GM06990 (cell line): ENCODE measurements around the gene KIF17.

ENCODE experiments used
- DNase-seq: peaks from one replicate; pipeline ENCODE4 v3.0.0-alpha.2; 2011; ENCODE audit not compliant: insufficient read length; ENCODE audit errors: extremely low read depth
- H3K27me3 ChIP-seq: replicated peaks from 2 replicates; pipeline ENCODE4 v1.6.0; 2011; ENCODE audit warnings: low read length; ENCODE audit not compliant: control insufficient read depth, insufficient read depth
- H3K36me3 ChIP-seq: 2 replicates; pipeline ENCODE4 v1.5.1; 2011; ENCODE audit warnings: low read length; ENCODE audit not compliant: control insufficient read depth, insufficient read depth
- H3K4me3 ChIP-seq: replicated peaks from 2 replicates; pipeline ENCODE4 v1.5.1; 2011; ENCODE audit warnings: low read depth, mild to moderate bottlenecking, control low read depth, low read length
- CTCF ChIP-seq: IDR thresholded peaks from 2 replicates; pipeline ENCODE4 v1.5.1; 2011; ENCODE audit warnings: low read length, control low read depth, mild to moderate bottlenecking, inconsistent platforms; ENCODE audit not compliant: insufficient read depth, poor library complexity, severe bottlenecking

The KIF17 gene

GRCh38 chr1:20670936-20671335 lies 46.9 kb downstream of the KIF17 start:
- Histone ChIP-seq H3K36me3 (no peaks in the 10 kb centered on the region), H3K4me3 (no peak overlapping the region), H3K27me3 (no peaks in the 10 kb centered on the region; the same call in 1 of the 2 replicates)
- TF ChIP-seq CTCF, result no peak
- no peak for DNase-seq

GRCh38 chr1:20668581-20668980 lies 49.2 kb downstream of the KIF17 start:
- Histone ChIP-seq H3K27me3 (no peaks in the 10 kb centered on the region; the same call in 1 of the 2 replicates), H3K36me3 (no peaks in the 10 kb centered on the region), H3K4me3 (no peak overlapping the region)
- TF ChIP-seq CTCF, result no peak
- no peak for DNase-seq

- no peak overlapping the region for H3K4me3 ChIP-seq
- H3K36me3 ChIP-seq, result no peaks in the 10 kb centered on the region
- TF ChIP-seq CTCF, result no peak
- H3K27me3 ChIP-seq, result no peaks in the 10 kb centered on the region; the same call in 1 of the 2 replicates
- DNase-seq, result no peak
Observed at GRCh38 chr1:20666804-20667203, 51.0 kb downstream of the KIF17 start.

- DNase-seq, result no peak
- TF ChIP-seq CTCF, result no peak
- no peaks in the 10 kb centered on the region for H3K36me3 ChIP-seq
Observed at GRCh38 chr1:20666146-20666545, 51.7 kb downstream of the KIF17 start.

GRCh38 chr1:20665726-20666125 lies 52.1 kb downstream of the KIF17 start:
- no peaks in the 10 kb centered on the region for H3K36me3 ChIP-seq
- H3K27me3 ChIP-seq, result no peaks in the 10 kb centered on the region
- no peak for DNase-seq
- H3K4me3 ChIP-seq, result no peak overlapping the region
- no peak for TF ChIP-seq CTCF

More at GRCh38 chr1:20666146-20666545, 51.7 kb downstream of the KIF17 start:
- no peak overlapping the region for H3K4me3 ChIP-seq
- H3K27me3 ChIP-seq, result no peaks in the 10 kb centered on the region
